IMR-90 (cell line): ENCODE results near the gene NUDT19. TPM values are rescaled to one million over a fixed set of nuclear protein-coding genes. Genes with fewer than 3 reads are reported as not detected.

Experiments used
- ATAC-seq: fragments of 200-7000 bp; cut with Tn5 transposase; 2 replicates; pipeline ENCODE4 v1.9.1; 2020; ENCODE audit warnings: low read depth, mild to moderate bottlenecking, moderate library complexity
- BruUV-seq: library from RNA; stranded (reverse); fragments of 400-500 nt; replicated peaks from 2 replicates; lab custom pipeline; 2021; lab: Mats Ljungman, UMichigan
- CTCF ChIA-PET: fragments of 300-600 bp; formaldehyde crosslinking; extraction: SDS; loops from one replicate; lab custom pipeline; 2021; ENCODE audit warnings: antibody characterized with exemption; lab: Yijun Ruan, JAX
- POLR2A ChIA-PET: fragments of 300-600 bp; sonication (Branson Sonifier 250); formaldehyde crosslinking; loops from one replicate; lab custom pipeline; 2022; ENCODE audit warnings: antibody characterized with exemption; ENCODE audit not compliant: unreplicated experiment; lab: Charles Lee
- DNase-seq: peaks from one replicate; pipeline ENCODE4 v3.0.0; 2013
- H2AFZ ChIP-seq: replicated peaks from 2 replicates; pipeline ENCODE3; 2013; ENCODE audit warnings: low read length, mild to moderate bottlenecking; ENCODE audit not compliant: poor library complexity
- H2AK5ac ChIP-seq: 2 replicates; pipeline ENCODE4 v1.6.1; 2013; ENCODE audit warnings: low read depth, low read length, inconsistent platforms
- H2AK9ac ChIP-seq: replicated peaks from 2 replicates; pipeline ENCODE3; 2013; ENCODE audit warnings: mild to moderate bottlenecking, low read depth, low read length, moderate library complexity; ENCODE audit not compliant: poor library complexity
- H2BK120ac ChIP-seq: 2 replicates; pipeline ENCODE4 v1.6.1; 2013; ENCODE audit warnings: low read depth, low read length, inconsistent platforms
- H2BK15ac ChIP-seq: 3 replicates; pipeline ENCODE4 v1.6.1; 2013; ENCODE audit warnings: low read depth, low read length, inconsistent platforms
- H2BK20ac ChIP-seq: 2 replicates; pipeline ENCODE4 v1.6.1; 2013; ENCODE audit warnings: low read depth, mild to moderate bottlenecking, inconsistent platforms, low read length, moderate library complexity
- H2BK5ac ChIP-seq: 2 replicates; pipeline ENCODE4 v1.6.1; 2013; ENCODE audit warnings: mild to moderate bottlenecking, low read depth, low read length, inconsistent platforms; ENCODE audit not compliant: poor library complexity, severe bottlenecking
- H3K14ac ChIP-seq: replicated peaks from 2 replicates; pipeline ENCODE4 v1.6.1; 2013; ENCODE audit warnings: low read depth, low read length, inconsistent platforms
- H3K18ac ChIP-seq: 2 replicates; pipeline ENCODE4 v1.6.1; 2013; ENCODE audit warnings: low read depth, low read length, control low read depth
- H3K23ac ChIP-seq: 2 replicates; pipeline ENCODE4 v1.6.1; 2013; ENCODE audit warnings: low read depth, low read length, inconsistent platforms
- H3K27ac ChIP-seq: 2 replicates; pipeline ENCODE4 v1.5.1; 2013; ENCODE audit warnings: mild to moderate bottlenecking, control low read depth, low read length; ENCODE audit not compliant: insufficient read depth
- H3K27me3 ChIP-seq: 2 replicates; pipeline ENCODE4 v1.6.1; 2013; ENCODE audit warnings: low read length; ENCODE audit not compliant: control insufficient read depth, insufficient read depth
- H3K36me3 ChIP-seq: 2 replicates; pipeline ENCODE4 v1.6.1; 2013; ENCODE audit warnings: low read length, mixed read lengths; ENCODE audit not compliant: control insufficient read depth, insufficient read depth
- H3K4ac ChIP-seq: 2 replicates; pipeline ENCODE4 v1.6.1; 2013; ENCODE audit warnings: low read depth, low read length, inconsistent platforms
- H3K4me1 ChIP-seq: 2 replicates; pipeline ENCODE4 v1.6.1; 2013; ENCODE audit warnings: low read length, mixed read lengths; ENCODE audit not compliant: control insufficient read depth, insufficient read depth
- H3K4me2 ChIP-seq: 2 replicates; pipeline ENCODE4 v1.6.1; 2013; ENCODE audit warnings: low read depth, mild to moderate bottlenecking, control low read depth, low read length, moderate library complexity
- H3K4me3 ChIP-seq: 2 replicates; pipeline ENCODE4 v1.5.1; 2013; ENCODE audit warnings: low read depth, mild to moderate bottlenecking, control low read depth, low read length, moderate library complexity; ENCODE audit not compliant: insufficient read depth
- H3K56ac ChIP-seq: 2 replicates; pipeline ENCODE4 v1.6.1; 2013; ENCODE audit warnings: low read length, inconsistent platforms; ENCODE audit not compliant: insufficient read depth; ENCODE audit errors: extremely low read depth
- H3K79me1 ChIP-seq, 2 experiments: 2 replicates each; pipeline ENCODE4 v1.6.1; 2013; ENCODE audit warnings: low read length in 2 of 2, inconsistent platforms in 1 of 2, low read depth in 1 of 2
- H3K9ac ChIP-seq: 2 replicates; pipeline ENCODE4 v1.6.1; 2013; ENCODE audit warnings: low read depth, low read length, control low read depth
- H3K9me1 ChIP-seq: 2 replicates; pipeline ENCODE4 v1.6.1; 2013; ENCODE audit warnings: low read length, inconsistent platforms; ENCODE audit not compliant: insufficient read depth
- H3K9me3 ChIP-seq: 2 replicates; pipeline ENCODE4 v1.6.1; 2013; ENCODE audit warnings: low read length; ENCODE audit not compliant: control insufficient read depth, insufficient read depth
- H4K20me1 ChIP-seq: 2 replicates; pipeline ENCODE4 v1.6.1; 2013; ENCODE audit warnings: low read length, inconsistent platforms; ENCODE audit not compliant: insufficient read depth
- H4K5ac ChIP-seq: 2 replicates; pipeline ENCODE4 v1.6.1; 2013; ENCODE audit warnings: mild to moderate bottlenecking, low read depth, low read length, control low read depth
- H4K8ac ChIP-seq, 2 experiments: 2 replicates each; pipeline ENCODE4 v1.6.1; 2013; ENCODE audit warnings: low read depth in 2 of 2, low read length in 2 of 2, control low read depth in 1 of 2, inconsistent platforms in 1 of 2
- H4K91ac ChIP-seq: 2 replicates; pipeline ENCODE4 v1.6.1; 2013; ENCODE audit warnings: low read depth, low read length, inconsistent platforms; ENCODE audit not compliant: insufficient read depth
- BHLHE40 ChIP-seq: fragments of 150-350 bp; IDR thresholded peaks from 2 replicates; pipeline ENCODE4 v1.6.1; 2016; ENCODE audit warnings: mild to moderate bottlenecking, low read depth, low read length
- CEBPB ChIP-seq: IDR thresholded peaks from 2 replicates; pipeline ENCODE4 v1.6.1; 2012; ENCODE audit warnings: low read depth, low read length, improper control_type of control experiment
- CHD1 ChIP-seq: IDR thresholded peaks from 2 replicates; pipeline ENCODE4 v1.6.1; 2012; ENCODE audit warnings: low read depth, low read length, improper control_type of control experiment
- FOS ChIP-seq: fragments of 150-350 bp; IDR thresholded peaks from 2 replicates; pipeline ENCODE4 v1.6.1; 2016; ENCODE audit warnings: low read depth, low read length
- MAFK ChIP-seq: IDR thresholded peaks from 2 replicates; pipeline ENCODE4 v1.6.1; 2012; ENCODE audit warnings: low read depth, low read length, improper control_type of control experiment
- MAZ ChIP-seq: IDR thresholded peaks from 2 replicates; pipeline ENCODE4 v1.6.1; 2012; ENCODE audit warnings: low read depth, mild to moderate bottlenecking, low read length, improper control_type of control experiment, moderate library complexity, borderline replicate concordance
- NFE2L2 ChIP-seq: fragments of 150-350 bp; IDR thresholded peaks from 2 replicates; pipeline ENCODE4 v1.6.1; 2016; ENCODE audit warnings: low read depth, mild to moderate bottlenecking, low read length
- RFX5 ChIP-seq: IDR thresholded peaks from 2 replicates; pipeline ENCODE4 v1.8.0; 2012; ENCODE audit warnings: low read depth, mild to moderate bottlenecking, low read length, moderate library complexity
- WGBS, 2 experiments: methylation state at CpG; one replicate each; pipeline versions ENCODE4 v1.1.5 to v1.1.7; 2013; ENCODE audit warnings: missing lambda C conversion rate in 2 of 2; ENCODE audit not compliant: insufficient read length in 1 of 2; ENCODE audit errors: extremely low coverage in 2 of 2; 5-methylcytosine and 5-hydroxymethylcytosine counted together
- dilution Hi-C: fragments of 300-500 bp; cut with HindIII; formaldehyde crosslinking; loops from one replicate; pipeline ENCODE4 v1.14.3; 2018; ENCODE audit warnings: low sequenced_read_pairs; ENCODE audit not compliant: unreplicated experiment
- in situ Hi-C: fragments of 300-500 bp; cut with MboI; formaldehyde crosslinking; loops from 3 replicates; pipeline ENCODE4 v1.14.3; 2019; ENCODE audit warnings: low sequenced_read_pairs, inconsistent platforms, mixed read lengths
- intact Hi-C: fragments of 100-400 bp; cut with micrococcal nuclease; formaldehyde crosslinking; loops from 2 replicates; pipeline ENCODE4 v1.10.0; 2022
- polyA plus RNA-seq, 3 experiments: library from polyadenylated mRNA; depleted of rRNA; stranded (reverse); fragments of >200 nt; gene quantifications; 2 replicates each; pipeline ENCODE4 v1.2.3, GENCODE V29; 2012; ENCODE audit warnings: low replicate concordance in 1 of 3
- total RNA-seq: library from RNA; depleted of rRNA; stranded (reverse); fragments of >200 nt; gene quantifications from 2 replicates; pipeline ENCODE4 v1.2.3, GENCODE V29; 2012
- TF ChIP-seq, protein P1 (sequence below): fragments of 150-350 bp; IDR thresholded peaks from 2 replicates; pipeline ENCODE4 v1.6.1; 2017; ENCODE audit warnings: mild to moderate bottlenecking, antibody characterized with exemption, low read length, low read depth
- TF ChIP-seq, protein P2 (sequence below): fragments of 150-350 bp; IDR thresholded peaks from 2 replicates; pipeline ENCODE4 v1.6.1; 2016; ENCODE audit warnings: low read depth, mild to moderate bottlenecking, low read length, moderate library complexity, borderline replicate concordance

The NUDT19 gene
- total and polyA plus RNA-seq, 2 of the 4 experiments (the other 2 are of a cell fraction), result 4.1 to 4.5 TPM

DNA sequence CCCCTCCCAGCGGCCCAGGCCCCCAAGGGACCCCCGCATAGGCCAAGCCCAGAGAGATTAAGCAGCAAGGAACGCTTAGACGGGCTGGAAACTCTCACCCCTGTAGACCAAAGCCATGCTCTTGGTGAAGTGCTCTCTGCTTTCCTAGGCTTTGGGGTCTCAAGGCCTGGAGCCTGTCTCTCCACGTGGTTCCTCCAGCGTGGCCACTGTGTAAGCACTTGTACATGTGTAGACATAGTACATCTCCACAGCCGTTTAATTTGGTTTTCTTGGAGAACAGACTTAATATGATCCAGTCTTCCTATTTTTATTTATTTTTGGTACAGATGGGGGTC lies 1.1 kb downstream of the NUDT19 start:
- peak overlapping the region; percentile 95 for H2AK9ac ChIP-seq
- peak overlapping the region; percentile 95 for H2AFZ ChIP-seq
- H2BK5ac ChIP-seq, result no peak overlapping the region
- H4K8ac ChIP-seq, result peak overlapping the region; percentile 32 to 71
- H3K9me3 ChIP-seq, result no peaks in the 10 kb centered on the region; the same call in 1 of the 2 replicates
- TF ChIP-seq MAFK, result no peak
- TF ChIP-seq, protein P1, sequence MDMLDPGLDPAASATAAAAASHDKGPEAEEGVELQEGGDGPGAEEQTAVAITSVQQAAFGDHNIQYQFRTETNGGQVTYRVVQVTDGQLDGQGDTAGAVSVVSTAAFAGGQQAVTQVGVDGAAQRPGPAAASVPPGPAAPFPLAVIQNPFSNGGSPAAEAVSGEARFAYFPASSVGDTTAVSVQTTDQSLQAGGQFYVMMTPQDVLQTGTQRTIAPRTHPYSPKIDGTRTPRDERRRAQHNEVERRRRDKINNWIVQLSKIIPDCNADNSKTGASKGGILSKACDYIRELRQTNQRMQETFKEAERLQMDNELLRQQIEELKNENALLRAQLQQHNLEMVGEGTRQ, result no peak
- TF ChIP-seq FOS, result no peak
- TF ChIP-seq CEBPB, result no peak
- no peak for TF ChIP-seq RFX5
- TF ChIP-seq NFE2L2, result no peak
- TF ChIP-seq MAZ, result no peak
- no peak for TF ChIP-seq BHLHE40
- TF ChIP-seq, protein P2, sequence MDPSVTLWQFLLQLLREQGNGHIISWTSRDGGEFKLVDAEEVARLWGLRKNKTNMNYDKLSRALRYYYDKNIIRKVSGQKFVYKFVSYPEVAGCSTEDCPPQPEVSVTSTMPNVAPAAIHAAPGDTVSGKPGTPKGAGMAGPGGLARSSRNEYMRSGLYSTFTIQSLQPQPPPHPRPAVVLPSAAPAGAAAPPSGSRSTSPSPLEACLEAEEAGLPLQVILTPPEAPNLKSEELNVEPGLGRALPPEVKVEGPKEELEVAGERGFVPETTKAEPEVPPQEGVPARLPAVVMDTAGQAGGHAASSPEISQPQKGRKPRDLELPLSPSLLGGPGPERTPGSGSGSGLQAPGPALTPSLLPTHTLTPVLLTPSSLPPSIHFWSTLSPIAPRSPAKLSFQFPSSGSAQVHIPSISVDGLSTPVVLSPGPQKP, result no peak
- no peak for TF ChIP-seq CHD1
- H3K56ac ChIP-seq, result no peak overlapping the region
- H3K14ac ChIP-seq, result peak overlapping the region; percentile 81; the same call in 1 of the 2 replicates
- 60% methylated on average over 1 of the region's 7 CpGs; no CpG with 5 or more reads in 1 of the 2 experiments for WGBS, 2 experiments
- POLR2A ChIA-PET, result no interaction called here
- no peaks in the 10 kb centered on the region for H3K27me3 ChIP-seq
- H2BK120ac ChIP-seq, result no peak overlapping the region
- H3K23ac ChIP-seq, result no peak overlapping the region; the same call in 1 of the 2 replicates
- peak overlapping the region; percentile 89 for H3K4me2 ChIP-seq
- dilution Hi-C loops, result no loop called here
- H4K91ac ChIP-seq, result peak overlapping the region; percentile 68; the same call in 1 of the 2 replicates
- CTCF ChIA-PET, result no interaction called here
- peaks cover 9% of the 10 kb centered on the region for H3K4me1 ChIP-seq
- H2BK15ac ChIP-seq, result no peak overlapping the region
- H3K79me1 ChIP-seq, result peaks cover 10 to 37% of the 10 kb centered on the region in 2 experiments
- no peak overlapping the region for H2BK20ac ChIP-seq
- in situ Hi-C loops, result no loop called here
- H3K9me1 ChIP-seq, result peaks cover 3% of the 10 kb centered on the region; the same call in 1 of the 2 replicates
- peak overlapping the region; percentile 75 for H3K4ac ChIP-seq
- peak overlapping the region; percentile 62 for H3K9ac ChIP-seq
- peak overlapping the region; percentile 0 for H2AK5ac ChIP-seq
- no TSS peak for BruUV-seq
- peak overlapping the region; percentile 58 for H4K5ac ChIP-seq
- H3K36me3 ChIP-seq, result peaks cover 3% of the 10 kb centered on the region; the same call in 1 of the 2 replicates
- intact Hi-C loops, result loop anchor here (5.0 kb wide), 1 partner anchor 280 kb away; the partner anchor contains the start of genes CEP89 and FAAP24
- no peak overlapping the region for H3K18ac ChIP-seq
- ATAC-seq (no peak), DNase-seq (no peak)
- peak overlapping the region; percentile 65 for H3K4me3 ChIP-seq
- peak overlapping the region; percentile 80 for H3K27ac ChIP-seq
- no peaks in the 10 kb centered on the region; the same call in 1 of the 2 replicates for H4K20me1 ChIP-seq
